GM21390 (cell line): ENCODE results near the gene KIAA0513.
"Not testable (repeated sequence)": the region's sequence is repeated elsewhere in the genome, so short reads cannot be mapped to it uniquely, and the experiment has no call there.

Experiments
- ATAC-seq: cut with Tn5 transposase; IDR thresholded peaks from one replicate; pipeline ENCODE4 v1.9.1; 2021; ENCODE audit not compliant: unreplicated experiment

KIAA0513 gene

GRCh38 chr16:85028685-85029407, 1.3 kb downstream of the KIAA0513 start:
- no peak for ATAC-seq

- ATAC-seq, result no peak
Observed at GRCh38 chr16:85029408-85029784, 1.8 kb downstream of the KIAA0513 start.

GRCh38 chr16:85029981-85030401, 2.4 kb downstream of the KIAA0513 start:
- ATAC-seq, result no peak

GRCh38 chr16:85031451-85031850, 3.9 kb downstream of the KIAA0513 start:
- no peak for ATAC-seq

GRCh38 chr16:85032187-85032586, 4.6 kb downstream of the KIAA0513 start:
- ATAC-seq, result not testable (repeated sequence)

GRCh38 chr16:85033171-85033570, 5.6 kb downstream of the KIAA0513 start:
- no peak for ATAC-seq

- ATAC-seq, result no peak
Observed at GRCh38 chr16:85034591-85035433, 7.2 kb downstream of the KIAA0513 start.

- ATAC-seq, result no peak
Observed at GRCh38 chr16:85036236-85037049, 8.8 kb downstream of the KIAA0513 start.

- ATAC-seq, result no peak
Observed at GRCh38 chr16:85037050-85037410, 9.4 kb downstream of the KIAA0513 start.

GRCh38 chr16:85037721-85038120, 10.1 kb downstream of the KIAA0513 start:
- ATAC-seq, result no peak

GRCh38 chr16:85040685-85041084, 13.1 kb downstream of the KIAA0513 start:
- ATAC-seq, result no peak

- no peak for ATAC-seq
Observed at GRCh38 chr16:85041219-85042166, 13.9 kb downstream of the KIAA0513 start.

GRCh38 chr16:85042167-85042526, 14.6 kb downstream of the KIAA0513 start:
- ATAC-seq, result no peak

- ATAC-seq, result no peak
Observed at GRCh38 chr16:85042606-85043005, 15.0 kb downstream of the KIAA0513 start.

GRCh38 chr16:85045077-85045476, 17.5 kb downstream of the KIAA0513 start:
- no peak for ATAC-seq

GRCh38 chr16:85045641-85046471, 18.3 kb downstream of the KIAA0513 start:
- ATAC-seq, result no peak

- no peak for ATAC-seq
Observed at GRCh38 chr16:85046472-85046916, 18.9 kb downstream of the KIAA0513 start.

GRCh38 chr16:85046931-85047866, 19.6 kb downstream of the KIAA0513 start:
- ATAC-seq, result no peak
